K562 (cell line): ENCODE results near the gene MAPT. TPM values are rescaled to one million over a fixed set of nuclear protein-coding genes. Genes with fewer than 3 reads are reported as not detected.

ENCODE experiments used
- ARID1B ChIP-seq: fragments of 450-650 bp; IDR thresholded peaks from 2 replicates; pipeline ENCODE4 v1.6.1; 2016; ENCODE audit warnings: antibody characterized with exemption, mild to moderate bottlenecking, inconsistent platforms
- BACH1 ChIP-seq: fragments of 200-800 bp; sonication (Bioruptor generic); IDR thresholded peaks from 2 replicates; pipeline ENCODE4 v1.6.1; 2016; ENCODE audit warnings: missing genetic modification characterization, missing compliant biosample characterization
- BCOR ChIP-seq: fragments of 450-650 bp; IDR thresholded peaks from 2 replicates; pipeline ENCODE4 v1.6.1; 2016
- BMI1 ChIP-seq: fragments of 150-350 bp; IDR thresholded peaks from 2 replicates; pipeline ENCODE4 v1.6.1; 2014; ENCODE audit warnings: low read length
- BRF1 ChIP-seq: IDR thresholded peaks from 3 replicates; pipeline ENCODE4 v1.6.1; 2011; ENCODE audit warnings: borderline replicate concordance, mild to moderate bottlenecking; ENCODE audit not compliant: insufficient read length; ENCODE audit errors: extremely low read depth
- DDX20 ChIP-seq: fragments of 450-650 bp; IDR thresholded peaks from 2 replicates; pipeline ENCODE4 v1.6.1; 2016; ENCODE audit warnings: missing genetic modification characterization, low read depth, mild to moderate bottlenecking, missing compliant biosample characterization, moderate library complexity
- EWSR1 ChIP-seq: fragments of 450-650 bp; IDR thresholded peaks from 2 replicates; pipeline ENCODE4 v1.6.1; 2018; ENCODE audit warnings: borderline replicate concordance, mild to moderate bottlenecking, low read depth, moderate library complexity; ENCODE audit not compliant: partially characterized antibody
- MED1 ChIP-seq: sonication (generic); formaldehyde crosslinking; IDR thresholded peaks from 2 replicates; pipeline ENCODE4 v1.8.1; 2023; ENCODE audit warnings: missing genetic modification reagents, borderline replicate concordance
- NFXL1 ChIP-seq: fragments of 450-650 bp; formaldehyde crosslinking; IDR thresholded peaks from 2 replicates; pipeline ENCODE4 v1.4.0; 2021; ENCODE audit warnings: mild to moderate bottlenecking
- PHF21A ChIP-seq: fragments of 450-650 bp; IDR thresholded peaks from 2 replicates; pipeline ENCODE4 v1.6.1; 2017; ENCODE audit warnings: low read depth, borderline replicate concordance
- XRCC3 ChIP-seq: fragments of 450-650 bp; IDR thresholded peaks from 2 replicates; pipeline ENCODE4 v1.6.1; 2017; ENCODE audit warnings: mild to moderate bottlenecking, moderate library complexity
- ZBTB1 ChIP-seq: sonication (generic); formaldehyde crosslinking; IDR thresholded peaks from 2 replicates; pipeline ENCODE4 v1.8.1; 2023; ENCODE audit warnings: missing genetic modification reagents, low read depth, mild to moderate bottlenecking, borderline replicate concordance
- ZBTB7A ChIP-seq: IDR thresholded peaks from 2 replicates; pipeline ENCODE4 v1.6.1; 2011; ENCODE audit warnings: low read depth, mild to moderate bottlenecking, low read length, moderate library complexity, borderline replicate concordance; ENCODE audit not compliant: control insufficient read depth
- ZC3H4 ChIP-seq: sonication (generic); formaldehyde crosslinking; IDR thresholded peaks from 2 replicates; pipeline ENCODE4 v1.9.0; 2021; ENCODE audit warnings: missing genetic modification reagents, borderline replicate concordance
- ZKSCAN8 ChIP-seq: fragments of 200-800 bp; sonication (Bioruptor generic); IDR thresholded peaks from 2 replicates; pipeline ENCODE4 v1.6.1; 2016; ENCODE audit warnings: missing genetic modification characterization, missing compliant biosample characterization
- ZNF197 ChIP-seq: fragments of 200-800 bp; sonication (Bioruptor generic); IDR thresholded peaks from 2 replicates; pipeline ENCODE4 v1.6.1; 2016; ENCODE audit warnings: low read depth, missing genetic modification characterization, missing compliant biosample characterization
- ZNF354B ChIP-seq: fragments of 250-450 bp; sonication (Bioruptor Pico); IDR thresholded peaks from 2 replicates; pipeline ENCODE4 v1.4.0; 2020
- ZNF583 ChIP-seq: fragments of 250-450 bp; sonication (Bioruptor Pico); IDR thresholded peaks from 2 replicates; pipeline ENCODE4 v1.4.0; 2020
- ZNF785 ChIP-seq: fragments of 250-450 bp; sonication (Bioruptor Pico); IDR thresholded peaks from 2 replicates; pipeline ENCODE4 v1.4.0; 2020; ENCODE audit warnings: mild to moderate bottlenecking
- ZNF830 ChIP-seq: fragments of 250-450 bp; sonication (Bioruptor Pico); IDR thresholded peaks from 2 replicates; pipeline ENCODE4 v1.5.0; 2021; ENCODE audit warnings: mild to moderate bottlenecking
- polyA plus RNA-seq, 8 experiments: library from polyadenylated mRNA; depleted of rRNA in 4 of 8; stranded (reverse) in 5 of 8; unstranded in 3 of 8; fragments of >200 nt; fragmentation: Nextera tagmentation in 2 of 8; fragmentation: Illumina TruSeq in 1 of 8; extraction: Ambion mirVana in 2 of 8; extraction: Trizol in 1 of 8; gene quantifications; 2 replicates each; pipeline versions ENCODE4 v1.2.1 to v1.2.3, GENCODE V29; 2011 to 2014; ENCODE audit warnings: inconsistent platforms in 1 of 8, missing spikeins in 1 of 8
- total RNA-seq, 7 experiments: library from RNA; depleted of rRNA in 6 of 7; stranded (reverse); fragments of >200 nt in 6 of 7; fragmentation: Illumina TruSeq in 2 of 7; extraction: Trizol in 2 of 7; gene quantifications; 2 replicates each; pipeline versions ENCODE4 v1.2.1 to v1.2.3, GENCODE V29; 2011 to 2021; ENCODE audit warnings: low replicate concordance in 1 of 7
- TF ChIP-seq, protein P1 (sequence below), 2 experiments: fragments of 250-450 bp in 1 of 2; fragments of 450-650 bp in 1 of 2; sonication (Bioruptor Pico) in 1 of 2; IDR thresholded peaks; 2 replicates each; pipeline versions ENCODE4 v1.6.1 to v1.8.0; 2016 to 2021; ENCODE audit warnings: mild to moderate bottlenecking in 2 of 2, moderate library complexity in 2 of 2, missing compliant biosample characterization in 1 of 2, missing genetic modification characterization in 1 of 2
- TF ChIP-seq, protein P2 (sequence below): sonication (generic); formaldehyde crosslinking; IDR thresholded peaks from 2 replicates; pipeline ENCODE4 v1.9.0; 2022; ENCODE audit warnings: mild to moderate bottlenecking, missing genetic modification reagents
- TF ChIP-seq, protein P3 (sequence below): sonication (generic); formaldehyde crosslinking; IDR thresholded peaks from 2 replicates; pipeline ENCODE4 v1.8.1; 2023; ENCODE audit warnings: mild to moderate bottlenecking, missing genetic modification reagents
- TF ChIP-seq, protein P4 (sequence below): fragments of 250-450 bp; sonication (Bioruptor Pico); IDR thresholded peaks from 2 replicates; pipeline ENCODE4 v1.4.0; 2020; ENCODE audit warnings: mild to moderate bottlenecking, moderate library complexity

Gene MAPT
- total and polyA plus RNA-seq, 9 of the 15 experiments (the other 6 are each of a cell fraction or from before 2014, with no cell fraction given): 0.04 to 1.1 (median 0.36) TPM

DNA sequence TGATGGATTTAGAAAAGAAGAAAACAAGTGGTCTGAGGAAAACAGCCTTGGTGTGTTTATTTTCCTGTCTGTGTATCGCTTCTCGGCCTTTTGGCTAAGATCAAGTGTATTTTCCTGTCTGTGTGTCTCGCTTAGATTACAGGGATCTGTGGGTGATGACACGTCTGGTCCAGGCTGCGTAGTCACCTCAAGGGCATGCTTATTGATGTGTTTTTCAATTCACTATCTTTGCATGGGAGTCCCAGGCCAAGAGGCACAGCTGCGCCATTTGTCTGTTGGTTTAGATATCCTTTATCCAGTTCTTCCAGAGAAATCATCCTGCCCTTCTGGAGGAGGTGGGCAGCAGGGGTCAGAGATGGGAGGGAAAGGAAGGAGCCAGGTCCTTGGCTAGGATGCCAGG lies 57.6 kb downstream of the MAPT start (continued):
- TF ChIP-seq ZNF197 (no peak), ZNF354B (CRISPR knock-in tag) (no peak), ZNF583 (CRISPR knock-in tag) (no peak), NFXL1 (CRISPR knock-in tag) (no peak), XRCC3 (no peak), DDX20 (tag) (no peak), PHF21A (no peak), ZBTB1 (CRISPR knock-in tag) (no peak), ZBTB7A (no peak), EWSR1 (no peak), BCOR (no peak), ARID1B (peak; percentile 85), ZKSCAN8 (CRISPR knock-in tag) (peak; percentile 41; the same call in 1 of the 2 replicates), BRF1 (no peak), BACH1 (tag) (no peak), ZNF830 (CRISPR knock-in tag) (no peak), ZNF785 (CRISPR knock-in tag) (no peak), BMI1 (no peak), ZC3H4 (CRISPR knock-in tag) (no peak), MED1 (CRISPR knock-in tag) (no peak)
- TF ChIP-seq, protein P1, sequence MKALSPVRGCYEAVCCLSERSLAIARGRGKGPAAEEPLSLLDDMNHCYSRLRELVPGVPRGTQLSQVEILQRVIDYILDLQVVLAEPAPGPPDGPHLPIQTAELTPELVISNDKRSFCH (CRISPR knock-in tag; IDR thresholded peaks at IDR 0.05): no peak
- TF ChIP-seq, protein P1 (tag; IDR thresholded peaks at IDR 0.05): peak; percentile 46; the same call in 1 of the 2 replicates
- TF ChIP-seq, protein P2, sequence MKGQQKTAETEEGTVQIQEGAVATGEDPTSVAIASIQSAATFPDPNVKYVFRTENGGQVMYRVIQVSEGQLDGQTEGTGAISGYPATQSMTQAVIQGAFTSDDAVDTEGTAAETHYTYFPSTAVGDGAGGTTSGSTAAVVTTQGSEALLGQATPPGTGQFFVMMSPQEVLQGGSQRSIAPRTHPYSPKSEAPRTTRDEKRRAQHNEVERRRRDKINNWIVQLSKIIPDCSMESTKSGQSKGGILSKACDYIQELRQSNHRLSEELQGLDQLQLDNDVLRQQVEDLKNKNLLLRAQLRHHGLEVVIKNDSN: no peak
- TF ChIP-seq, protein P3, sequence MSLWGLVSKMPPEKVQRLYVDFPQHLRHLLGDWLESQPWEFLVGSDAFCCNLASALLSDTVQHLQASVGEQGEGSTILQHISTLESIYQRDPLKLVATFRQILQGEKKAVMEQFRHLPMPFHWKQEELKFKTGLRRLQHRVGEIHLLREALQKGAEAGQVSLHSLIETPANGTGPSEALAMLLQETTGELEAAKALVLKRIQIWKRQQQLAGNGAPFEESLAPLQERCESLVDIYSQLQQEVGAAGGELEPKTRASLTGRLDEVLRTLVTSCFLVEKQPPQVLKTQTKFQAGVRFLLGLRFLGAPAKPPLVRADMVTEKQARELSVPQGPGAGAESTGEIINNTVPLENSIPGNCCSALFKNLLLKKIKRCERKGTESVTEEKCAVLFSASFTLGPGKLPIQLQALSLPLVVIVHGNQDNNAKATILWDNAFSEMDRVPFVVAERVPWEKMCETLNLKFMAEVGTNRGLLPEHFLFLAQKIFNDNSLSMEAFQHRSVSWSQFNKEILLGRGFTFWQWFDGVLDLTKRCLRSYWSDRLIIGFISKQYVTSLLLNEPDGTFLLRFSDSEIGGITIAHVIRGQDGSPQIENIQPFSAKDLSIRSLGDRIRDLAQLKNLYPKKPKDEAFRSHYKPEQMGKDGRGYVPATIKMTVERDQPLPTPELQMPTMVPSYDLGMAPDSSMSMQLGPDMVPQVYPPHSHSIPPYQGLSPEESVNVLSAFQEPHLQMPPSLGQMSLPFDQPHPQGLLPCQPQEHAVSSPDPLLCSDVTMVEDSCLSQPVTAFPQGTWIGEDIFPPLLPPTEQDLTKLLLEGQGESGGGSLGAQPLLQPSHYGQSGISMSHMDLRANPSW: no peak
- TF ChIP-seq, protein P4, sequence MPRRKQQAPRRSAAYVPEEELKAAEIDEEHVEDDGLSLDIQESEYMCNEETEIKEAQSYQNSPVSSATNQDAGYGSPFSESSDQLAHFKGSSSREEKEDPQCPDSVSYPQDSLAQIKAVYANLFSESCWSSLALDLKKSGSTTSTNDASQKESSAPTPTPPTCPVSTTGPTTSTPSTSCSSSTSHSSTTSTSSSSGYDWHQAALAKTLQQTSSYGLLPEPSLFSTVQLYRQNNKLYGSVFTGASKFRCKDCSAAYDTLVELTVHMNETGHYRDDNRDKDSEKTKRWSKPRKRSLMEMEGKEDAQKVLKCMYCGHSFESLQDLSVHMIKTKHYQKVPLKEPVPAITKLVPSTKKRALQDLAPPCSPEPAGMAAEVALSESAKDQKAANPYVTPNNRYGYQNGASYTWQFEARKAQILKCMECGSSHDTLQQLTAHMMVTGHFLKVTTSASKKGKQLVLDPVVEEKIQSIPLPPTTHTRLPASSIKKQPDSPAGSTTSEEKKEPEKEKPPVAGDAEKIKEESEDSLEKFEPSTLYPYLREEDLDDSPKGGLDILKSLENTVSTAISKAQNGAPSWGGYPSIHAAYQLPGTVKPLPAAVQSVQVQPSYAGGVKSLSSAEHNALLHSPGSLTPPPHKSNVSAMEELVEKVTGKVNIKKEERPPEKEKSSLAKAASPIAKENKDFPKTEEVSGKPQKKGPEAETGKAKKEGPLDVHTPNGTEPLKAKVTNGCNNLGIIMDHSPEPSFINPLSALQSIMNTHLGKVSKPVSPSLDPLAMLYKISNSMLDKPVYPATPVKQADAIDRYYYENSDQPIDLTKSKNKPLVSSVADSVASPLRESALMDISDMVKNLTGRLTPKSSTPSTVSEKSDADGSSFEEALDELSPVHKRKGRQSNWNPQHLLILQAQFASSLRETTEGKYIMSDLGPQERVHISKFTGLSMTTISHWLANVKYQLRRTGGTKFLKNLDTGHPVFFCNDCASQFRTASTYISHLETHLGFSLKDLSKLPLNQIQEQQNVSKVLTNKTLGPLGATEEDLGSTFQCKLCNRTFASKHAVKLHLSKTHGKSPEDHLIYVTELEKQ (CRISPR knock-in tag): no peak
